HG03025 (cell line): ENCODE measurements around the gene TEDC2.
"Not testable (repeated sequence)": the region's sequence is repeated elsewhere in the genome, so short reads cannot be mapped to it uniquely, and the experiment has no call there.

Experiments used
- ATAC-seq: cut with Tn5 transposase; IDR thresholded peaks from one replicate; pipeline ENCODE4 v1.9.1; 2021; ENCODE audit warnings: mild to moderate bottlenecking, moderate library complexity; ENCODE audit not compliant: unreplicated experiment, low FRiP score

The TEDC2 gene

GRCh38 chr16:2475413-2476344 lies 15.8 kb downstream of the TEDC2 start:
- no peak for ATAC-seq

- ATAC-seq = no peak
Measured at GRCh38 chr16:2476345-2476720, 16.4 kb downstream of the TEDC2 start.

- no peak for ATAC-seq
Measured at GRCh38 chr16:2476741-2477140, 16.8 kb downstream of the TEDC2 start.

GRCh38 chr16:2477327-2477726 lies 17.4 kb downstream of the TEDC2 start:
- no peak for ATAC-seq

- ATAC-seq = no peak
Measured at GRCh38 chr16:2478279-2478678, 18.4 kb downstream of the TEDC2 start.

GRCh38 chr16:2479996-2480395 lies 20.1 kb downstream of the TEDC2 start:
- ATAC-seq = not testable (repeated sequence)

- ATAC-seq = no peak
Measured at GRCh38 chr16:2480948-2481347, 21.0 kb downstream of the TEDC2 start.

- no peak for ATAC-seq
Measured at GRCh38 chr16:2481676-2482075, 21.8 kb downstream of the TEDC2 start.

- no peak for ATAC-seq
Measured at GRCh38 chr16:2482249-2482648, 22.3 kb downstream of the TEDC2 start.

- ATAC-seq = no peak
Measured at GRCh38 chr16:2482708-2483534, 23.0 kb downstream of the TEDC2 start.

GRCh38 chr16:2483939-2484897 lies 24.3 kb downstream of the TEDC2 start:
- no peak for ATAC-seq

- ATAC-seq = no peak
Measured at GRCh38 chr16:2484898-2485508, 25.1 kb downstream of the TEDC2 start.

- ATAC-seq = no peak
Measured at GRCh38 chr16:2485811-2486507, 26.1 kb downstream of the TEDC2 start.

GRCh38 chr16:2486645-2487516 lies 27.0 kb downstream of the TEDC2 start:
- ATAC-seq = no peak

- ATAC-seq = no peak
Measured at GRCh38 chr16:2487517-2487842, 27.6 kb downstream of the TEDC2 start.

- ATAC-seq = no peak
Measured at GRCh38 chr16:2487903-2488531, 28.1 kb downstream of the TEDC2 start.

GRCh38 chr16:2489581-2489980 lies 29.7 kb downstream of the TEDC2 start:
- no peak for ATAC-seq
